Measurements from ENCODE around the gene PRMT5. TPM values are rescaled to one million over a fixed set of nuclear protein-coding genes. Genes with fewer than 3 reads are reported as not detected.

PRMT5 gene
- total and polyA plus RNA-seq, 8 donors, result 20.9 to 48.8 (median 37.1) TPM

- peak; percentile 48 to 82 for DNase-seq
- TF ChIP-seq POLR2AphosphoS5 (IDR thresholded peaks at IDR 0.05), result peak in 1 of 3 donors; percentile 8
- TF ChIP-seq CTCF (IDR thresholded peaks at IDR 0.05), result no peak
- Histone ChIP-seq H3K27ac (peak overlapping the region; percentile 36 to 88 (median 78)), H3K36me3 (peaks cover 0 to 23% (median 10%) of the 10 kb centered on the region in 4 donors), H3K9me3 (no peaks in the 10 kb centered on the region), H3K4me1 (peaks cover 42 to 61% (median 56%) of the 10 kb centered on the region in 4 donors), H3K27me3 (peaks cover 0 to 17% (median 10%) of the 10 kb centered on the region in 3 donors), H3K4me3 (no peak overlapping the region)
- intact Hi-C loops (cut with DNase I; ENCODE audit: low total_unique reads), result no loop called here
- WGBS, 5 donors, result 17 to 37% (median 28%) methylated on average over 6 of the region's 6 CpGs
These were observed 47.7 kb upstream of the PRMT5 start for GRCh38 chr14:22976620-22977433.

- no peak overlapping the region for H3K4me3 ChIP-seq
- peaks cover 0 to 23% (median 10%) of the 10 kb centered on the region in 4 donors for H3K36me3 ChIP-seq
- WGBS, 5 donors, result 70 to 81% (median 78%) methylated on average over 9 of the region's 9 CpGs
- H3K27me3 ChIP-seq, result no peaks in the 10 kb centered on the region
- peaks cover 33 to 40% (median 36%) of the 10 kb centered on the region in 4 donors for H3K4me1 ChIP-seq
- peak in 1 of 2 donors; percentile 10 for DNase-seq
- H3K9me3 ChIP-seq, result no peaks in the 10 kb centered on the region
- intact Hi-C loops (cut with DNase I; ENCODE audit: low total_unique reads), result no loop called here
- no peak overlapping the region for H3K27ac ChIP-seq
- no peak for TF ChIP-seq POLR2AphosphoS5 (IDR thresholded peaks at IDR 0.05)
- no peak for TF ChIP-seq POLR2A (IDR thresholded peaks at IDR 0.05)
- TF ChIP-seq CTCF (IDR thresholded peaks at IDR 0.05), result no peak
- no peak for TF ChIP-seq EP300 (IDR thresholded peaks at IDR 0.05)
These were observed 45.5 kb upstream of the PRMT5 start for GRCh38 chr14:22974530-22975313.

- no peak overlapping the region for H3K4me3 ChIP-seq
- H3K27ac ChIP-seq, result no peak overlapping the region
- H3K36me3 ChIP-seq, result peaks cover 0 to 34% (median 10%) of the 10 kb centered on the region in 4 donors
- DNase-seq, result peak; percentile 51 to 86
- no peaks in the 10 kb centered on the region for H3K9me3 ChIP-seq
- peaks cover 22 to 27% (median 24%) of the 10 kb centered on the region in 4 donors for H3K4me1 ChIP-seq
- intact Hi-C loops (cut with DNase I; ENCODE audit: low total_unique reads), result no loop called here
- H3K27me3 ChIP-seq, result no peaks in the 10 kb centered on the region
- TF ChIP-seq EP300 (IDR thresholded peaks at IDR 0.05), result no peak
- TF ChIP-seq POLR2AphosphoS5 (IDR thresholded peaks at IDR 0.05), result peak in 1 of 3 donors; percentile 46
- TF ChIP-seq POLR2A (IDR thresholded peaks at IDR 0.05), result no peak
- TF ChIP-seq CTCF (IDR thresholded peaks at IDR 0.05), result peak in 5 of 7 experiments; percentile 56 to 82 (median 62)
- WGBS, 5 donors, result 65 to 78% (median 77%) methylated on average over 5 to 6 of the region's 6 CpGs
These were observed 44.2 kb upstream of the PRMT5 start for GRCh38 chr14:22973217-22974032.
